Liver (tissue), 9 donors: ENCODE data around the gene CHIT1. TPM values are rescaled to one million over a fixed set of nuclear protein-coding genes. Genes with fewer than 3 reads are reported as not detected.

Source experiments
- DNase-seq: peaks from one replicate; pipeline ENCODE4 v3.0.0-alpha.2; 2017; ENCODE audit warnings: low spot score
- H3K27ac ChIP-seq, 2 donors: one replicate each; pipeline ENCODE4 v1.7.0; 2013; ENCODE audit warnings: inconsistent platforms in 2 of 2, low read length in 2 of 2, control low read depth in 1 of 2, low read depth in 1 of 2, mild to moderate bottlenecking in 1 of 2
- H3K27me3 ChIP-seq, 4 donors: one replicate each; pipeline versions ENCODE4 v1.6.1 to v1.7.0; 2013; ENCODE audit warnings: low read length in 3 of 4, inconsistent platforms in 1 of 4, mild to moderate bottlenecking in 1 of 4, moderate library complexity in 1 of 4; ENCODE audit not compliant: control insufficient read depth in 4 of 4, insufficient read depth in 4 of 4
- H3K36me3 ChIP-seq, 4 donors: one replicate each; pipeline versions ENCODE4 v1.6.1 to v1.7.0; 2013; ENCODE audit warnings: low read length in 3 of 4, mild to moderate bottlenecking in 3 of 4, low read depth in 1 of 4, moderate library complexity in 1 of 4; ENCODE audit not compliant: control insufficient read depth in 4 of 4, insufficient read depth in 3 of 4
- H3K4me1 ChIP-seq, 4 donors: one replicate each; pipeline versions ENCODE4 v1.6.1 to v1.7.0; 2013; ENCODE audit warnings: low read length in 3 of 4, mild to moderate bottlenecking in 3 of 4, moderate library complexity in 1 of 4; ENCODE audit not compliant: control insufficient read depth in 4 of 4, insufficient read depth in 4 of 4
- H3K4me3 ChIP-seq, 3 donors: one replicate each; pipeline versions ENCODE4 v1.6.1 to v1.7.0; 2013; ENCODE audit warnings: low read length in 3 of 3, control low read depth in 1 of 3, low read depth in 1 of 3, mild to moderate bottlenecking in 1 of 3
- H3K9ac ChIP-seq, 2 donors: one replicate each; pipeline ENCODE4 v1.7.0; 2013; ENCODE audit warnings: low read length in 2 of 2, mild to moderate bottlenecking in 2 of 2, moderate library complexity in 2 of 2, control low read depth in 1 of 2, low read depth in 1 of 2
- H3K9me3 ChIP-seq, 4 donors: one replicate each; pipeline versions ENCODE4 v1.6.1 to v1.7.0; 2013; ENCODE audit warnings: low read length in 3 of 4; ENCODE audit not compliant: control insufficient read depth in 4 of 4
- ATF3 ChIP-seq: IDR thresholded peaks from 2 replicates; pipeline ENCODE4 v1.6.1; 2016; ENCODE audit warnings: antibody characterized with exemption
- CTCF ChIP-seq: fragments of 150-350 bp; IDR thresholded peaks from 2 replicates; pipeline ENCODE4 v1.5.1; 2017; ENCODE audit warnings: improper control_type of control experiment, low read depth, low read length; ENCODE audit not compliant: missing input control
- EGR1 ChIP-seq, 2 donors: IDR thresholded peaks; 2 replicates each; pipeline ENCODE4 v1.6.1; 2016 to 2018; ENCODE audit warnings: antibody characterized with exemption in 2 of 2, low read depth in 2 of 2
- FOXA1 ChIP-seq: IDR thresholded peaks from 2 replicates; pipeline ENCODE4 v1.6.1; 2016; ENCODE audit warnings: antibody characterized with exemption
- FOXA2 ChIP-seq: IDR thresholded peaks from 2 replicates; pipeline ENCODE4 v1.6.1; 2016; ENCODE audit warnings: antibody characterized with exemption
- GABPA ChIP-seq, 2 donors: IDR thresholded peaks in 1 of 2; conservative IDR thresholded peaks in 1 of 2; 2 replicates each; pipeline ENCODE4 v1.6.1; 2016; ENCODE audit warnings: antibody characterized with exemption in 2 of 2, mild to moderate bottlenecking in 1 of 2, moderate library complexity in 1 of 2
- HNF4A ChIP-seq, 2 donors: conservative IDR thresholded peaks; 2 replicates each; pipeline ENCODE4 v1.6.1; 2016; ENCODE audit warnings: antibody characterized with exemption in 2 of 2, mild to moderate bottlenecking in 2 of 2
- HNF4G ChIP-seq: IDR thresholded peaks from 2 replicates; pipeline ENCODE4 v1.6.1; 2016; ENCODE audit warnings: antibody characterized with exemption
- JUND ChIP-seq, 2 donors: IDR thresholded peaks; 2 replicates each; pipeline ENCODE4 v1.6.1; 2016; ENCODE audit warnings: antibody characterized with exemption in 2 of 2
- MAX ChIP-seq: IDR thresholded peaks from 2 replicates; pipeline ENCODE4 v1.6.1; 2016; ENCODE audit warnings: antibody characterized with exemption
- NR2F2 ChIP-seq: IDR thresholded peaks from 2 replicates; pipeline ENCODE4 v1.6.1; 2016; ENCODE audit warnings: antibody characterized with exemption
- RAD21 ChIP-seq, 2 donors: IDR thresholded peaks; 2 replicates each; pipeline ENCODE4 v1.6.1; 2016; ENCODE audit warnings: antibody characterized with exemption in 2 of 2, mild to moderate bottlenecking in 2 of 2
- REST ChIP-seq: IDR thresholded peaks from 2 replicates; pipeline ENCODE4 v1.6.1; 2016; ENCODE audit warnings: antibody characterized with exemption, mild to moderate bottlenecking
- RXRA ChIP-seq, 2 donors: IDR thresholded peaks; 2 replicates each; pipeline ENCODE4 v1.6.1; 2017 to 2018; ENCODE audit warnings: antibody characterized with exemption in 2 of 2, mild to moderate bottlenecking in 1 of 2
- SP1 ChIP-seq: IDR thresholded peaks from 2 replicates; pipeline ENCODE4 v1.6.1; 2018; ENCODE audit warnings: antibody characterized with exemption, mild to moderate bottlenecking
- TAF1 ChIP-seq: conservative IDR thresholded peaks from 2 replicates; pipeline ENCODE4 v1.6.1; 2016; ENCODE audit warnings: antibody characterized with exemption, mild to moderate bottlenecking
- YY1 ChIP-seq: IDR thresholded peaks from 2 replicates; pipeline ENCODE4 v1.6.1; 2016; ENCODE audit warnings: antibody characterized with exemption, mild to moderate bottlenecking
- ZBTB33 ChIP-seq: IDR thresholded peaks from 2 replicates; pipeline ENCODE4 v1.6.1; 2016; ENCODE audit warnings: antibody characterized with exemption
- WGBS: extraction: QIAGEN DNeasy Blood & Tissue Kit; methylation state at CpG from one replicate; pipeline ENCODE4 v1.1.7; 2013; 5-methylcytosine and 5-hydroxymethylcytosine counted together
- polyA plus RNA-seq, 2 donors: library from polyadenylated mRNA; stranded (reverse) in 1 of 2; unstranded in 1 of 2; fragments of 200-250 nt in 1 of 2; fragments of >200 nt in 1 of 2; fragmentation: Nextera tagmentation in 1 of 2; extraction: Ambion mirVana in 1 of 2; gene quantifications; one replicate each; pipeline versions ENCODE4 v1.2.1 to v1.2.3, GENCODE V29; 2013 to 2015
- total RNA-seq, 2 donors: library from RNA; depleted of rRNA; stranded (reverse); fragments of >200 nt; gene quantifications; one replicate each; pipeline ENCODE4 v1.2.3, GENCODE V29; 2014
- donor health status: healthy.
- donor health status: healthy.
- donor health status: healthy.
- donor health status: healthy.
- donor health status: healthy.

The CHIT1 gene
- total and polyA plus RNA-seq, 4 donors: under 0.01 to 0.07 TPM; not detected in 2

GRCh38 chr1:203199816-203200571 lies 29.5 kb downstream of the CHIT1 start:
- Histone ChIP-seq H3K36me3 (no peaks in the 10 kb centered on the region), H3K9ac (no peak overlapping the region), H3K4me3 (no peak overlapping the region), H3K27me3 (no peaks in the 10 kb centered on the region), H3K4me1 (peaks cover 0 to 17% (median 8%) of the 10 kb centered on the region in 4 donors), H3K9me3 (no peaks in the 10 kb centered on the region), H3K27ac (peak overlapping the region; percentile 26 to 57)
- TF ChIP-seq ATF3: no peak
- peak; percentile 26 to 29 for TF ChIP-seq RAD21 (IDR thresholded peaks at IDR 0.05)
- TF ChIP-seq JUND (IDR thresholded peaks at IDR 0.05): peak in 1 of 2 donors; percentile 61
- TF ChIP-seq TAF1: no peak
- no peak for TF ChIP-seq CTCF
- TF ChIP-seq ZBTB33: peak; percentile 66
- TF ChIP-seq REST: no peak
- peak; percentile 81 for TF ChIP-seq YY1
- TF ChIP-seq SP1: peak; percentile 60
- peak; percentile 23 to 65 for TF ChIP-seq EGR1 (IDR thresholded peaks at IDR 0.05; ENCODE audit: low read depth in 2 of 2)
- peak in 1 of 2 donors; percentile 69 for TF ChIP-seq GABPA (IDR thresholded peaks at IDR 0.05 in 1 of 2, conservative IDR thresholded peaks at IDR 0.05 in 1 of 2)
- TF ChIP-seq NR2F2: peak; percentile 38
- peak; percentile 71 to 83 for TF ChIP-seq RXRA (IDR thresholded peaks at IDR 0.05)
- peak; percentile 45 for TF ChIP-seq FOXA2
- TF ChIP-seq MAX: peak; percentile 80
- TF ChIP-seq FOXA1: peak; percentile 37
- peak; percentile 65 to 76 for TF ChIP-seq HNF4A (conservative IDR thresholded peaks at IDR 0.05)
- peak; percentile 6 for TF ChIP-seq HNF4G
- 37% methylated on average over 8 of the region's 8 CpGs for WGBS
- DNase-seq: no peak
